CD4-positive, alpha-beta T cell treated with Interleukin-6 at 100 ng/mL for 8 hours (primary cell): ENCODE data around the gene CDC42BPB.

Experiments used
- DNase-seq: peaks from one replicate; pipeline ENCODE4 v3.0.0-alpha.2; 2020; ENCODE audit warnings: mixed read lengths, low spot score

CDC42BPB gene

DNA sequence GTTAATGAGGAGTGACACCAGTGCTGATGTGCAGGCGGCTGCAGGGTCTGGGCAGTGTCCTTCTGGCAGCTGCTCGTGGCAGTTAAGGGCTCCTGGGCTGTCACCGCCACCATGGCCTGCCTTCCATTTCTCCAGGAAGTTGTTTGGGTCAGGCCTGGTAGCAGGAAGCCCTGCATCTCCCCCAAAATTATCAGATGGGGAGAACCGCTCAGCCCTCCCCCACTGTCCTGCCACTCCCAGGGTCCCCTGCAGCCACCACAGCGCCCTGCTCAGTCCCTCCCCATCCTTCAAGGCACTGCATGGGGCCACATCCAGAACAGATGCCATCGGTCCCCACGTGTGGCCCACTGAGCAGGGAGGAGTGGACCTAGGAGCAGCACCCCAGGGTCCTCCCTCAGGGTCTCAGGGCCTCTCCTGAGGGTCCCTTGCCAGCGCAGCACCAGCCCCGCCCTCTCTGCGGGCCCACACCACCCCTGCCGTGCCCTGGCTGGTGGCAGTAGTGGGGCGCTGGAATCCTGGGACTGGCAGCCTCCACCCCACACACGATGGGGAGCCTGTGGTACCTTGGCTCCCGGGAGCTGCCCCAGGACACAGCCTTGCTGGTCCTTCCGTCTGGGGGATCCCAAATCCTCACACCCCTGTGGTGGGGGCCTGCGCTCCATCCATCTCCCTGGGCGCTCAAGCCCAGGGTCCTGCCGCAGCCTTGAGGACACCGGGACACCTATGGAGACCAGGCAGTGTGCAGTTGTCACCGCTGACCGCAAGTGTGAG lies 145.2 kb downstream of the CDC42BPB start:
- DNase-seq: no peak

DNA sequence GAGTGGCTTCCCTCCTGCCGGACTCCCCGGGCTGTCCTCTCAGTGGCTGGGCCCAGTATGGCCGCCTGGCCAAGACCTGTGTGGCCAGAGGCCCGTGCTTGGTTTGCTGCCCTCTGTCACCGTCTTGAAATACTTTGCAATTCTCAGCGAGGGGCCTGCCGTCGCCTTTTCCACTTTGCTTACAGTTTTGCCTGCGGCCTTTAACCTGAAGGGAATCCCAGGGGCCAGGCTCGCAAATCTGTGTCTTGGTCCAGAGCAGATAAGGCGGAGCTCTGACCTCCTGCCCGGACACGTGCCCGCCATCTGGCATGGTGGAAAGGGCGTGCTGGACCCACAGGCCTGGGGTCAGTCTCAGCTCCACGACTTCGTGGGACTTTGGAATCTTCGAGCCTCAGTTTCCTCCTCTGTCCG lies 145.8 kb downstream of the CDC42BPB start:
- DNase-seq: no peak

DNA sequence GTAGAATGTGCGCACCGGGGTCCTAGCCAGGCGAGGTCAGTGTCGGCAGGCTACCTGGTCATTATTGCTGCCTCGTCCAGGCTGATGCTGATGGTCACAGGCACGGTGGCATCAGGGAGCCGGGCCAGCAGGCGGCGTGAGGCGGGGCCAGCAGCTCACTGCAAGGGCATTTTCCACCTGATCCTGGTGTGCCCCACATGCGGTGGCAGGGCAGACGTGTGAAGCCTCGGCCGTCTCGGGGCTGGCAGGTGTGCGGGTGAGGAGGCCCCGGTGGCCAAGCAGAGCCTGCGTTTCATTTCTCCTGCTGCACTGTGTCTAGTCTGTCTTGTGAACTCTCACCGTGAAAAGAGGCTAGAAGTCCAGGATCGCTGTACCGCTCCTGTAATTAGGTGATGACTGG lies 146.9 kb downstream of the CDC42BPB start:
- no peak for DNase-seq

- DNase-seq: no peak
Observed at GRCh38 chr14:102909911-102910310, 147.4 kb downstream of the CDC42BPB start.

- DNase-seq: no peak
Observed at GRCh38 chr14:102909462-102909861, 147.9 kb downstream of the CDC42BPB start.

DNA sequence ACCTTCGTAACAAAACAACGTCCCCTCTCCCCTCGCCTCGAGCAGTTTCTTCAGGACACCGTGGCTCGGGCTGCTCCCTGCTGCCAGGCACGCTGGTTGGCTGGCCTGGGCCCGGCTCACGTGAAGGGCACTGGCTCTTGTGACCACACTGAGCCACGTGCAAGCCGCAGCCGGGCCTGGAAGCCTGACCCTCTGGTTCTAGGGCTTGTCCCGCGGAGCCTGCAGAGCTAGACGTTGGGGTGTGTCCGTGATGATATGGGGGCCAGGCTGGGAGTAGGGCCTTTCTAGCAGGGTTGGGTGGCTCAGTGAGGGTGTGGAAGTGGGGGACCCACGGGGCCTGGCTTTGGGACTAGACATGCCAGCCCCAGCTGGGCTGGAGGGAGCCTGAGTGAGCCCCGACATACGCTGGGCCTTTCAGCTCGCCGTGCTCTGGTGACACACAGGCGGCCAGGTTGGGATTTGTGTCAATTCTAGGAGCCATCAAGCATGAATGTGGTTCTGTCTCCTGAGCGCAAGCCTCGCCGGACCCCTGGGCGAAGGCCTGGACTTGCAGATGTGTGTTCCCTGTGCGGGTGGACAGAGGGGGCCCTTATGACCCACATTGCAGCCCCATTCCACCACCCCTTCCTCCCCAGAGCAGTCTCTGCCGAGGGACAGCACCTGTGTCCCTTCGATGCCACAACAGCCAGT lies 148.4 kb downstream of the CDC42BPB start:
- DNase-seq: no peak

DNA sequence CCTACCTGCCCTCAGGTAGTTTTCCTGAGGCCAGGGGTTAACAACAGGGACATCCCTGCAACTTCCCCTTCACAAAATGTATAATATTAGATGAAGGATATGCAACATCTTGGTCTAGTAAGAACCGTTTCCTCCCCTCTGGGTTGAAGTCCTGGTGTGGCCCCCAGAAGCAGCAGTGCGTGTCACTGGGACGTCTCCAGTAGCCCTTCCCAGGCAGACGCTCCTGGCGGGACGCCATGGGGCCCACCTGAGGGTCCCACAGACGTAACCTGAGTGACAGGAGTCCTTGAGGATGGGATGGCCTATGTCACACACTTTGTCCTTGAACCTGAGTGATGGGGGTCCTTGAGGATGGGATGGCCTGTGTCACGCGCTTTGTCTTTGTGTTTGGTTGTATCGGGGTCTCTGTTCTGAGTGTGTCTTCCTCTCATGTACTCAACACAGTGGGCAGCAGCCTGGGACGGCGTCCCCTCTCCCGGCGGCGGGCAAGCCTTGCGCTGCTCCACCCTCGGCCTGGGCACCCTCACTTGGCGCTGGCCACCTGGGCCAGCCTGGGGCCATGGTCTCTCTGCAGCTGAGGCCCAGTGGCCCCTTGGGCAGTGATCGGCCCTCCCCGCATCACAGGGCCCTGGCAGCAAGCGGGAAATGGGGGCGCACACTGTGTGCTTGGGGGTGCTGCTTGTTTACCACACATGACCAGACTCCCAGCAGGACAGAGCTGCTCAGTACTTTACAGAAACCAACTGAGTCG lies 149.2 kb downstream of the CDC42BPB start:
- DNase-seq: no peak

GRCh38 chr14:102907303-102907844 lies 150.0 kb downstream of the CDC42BPB start:
- no peak for DNase-seq

DNA sequence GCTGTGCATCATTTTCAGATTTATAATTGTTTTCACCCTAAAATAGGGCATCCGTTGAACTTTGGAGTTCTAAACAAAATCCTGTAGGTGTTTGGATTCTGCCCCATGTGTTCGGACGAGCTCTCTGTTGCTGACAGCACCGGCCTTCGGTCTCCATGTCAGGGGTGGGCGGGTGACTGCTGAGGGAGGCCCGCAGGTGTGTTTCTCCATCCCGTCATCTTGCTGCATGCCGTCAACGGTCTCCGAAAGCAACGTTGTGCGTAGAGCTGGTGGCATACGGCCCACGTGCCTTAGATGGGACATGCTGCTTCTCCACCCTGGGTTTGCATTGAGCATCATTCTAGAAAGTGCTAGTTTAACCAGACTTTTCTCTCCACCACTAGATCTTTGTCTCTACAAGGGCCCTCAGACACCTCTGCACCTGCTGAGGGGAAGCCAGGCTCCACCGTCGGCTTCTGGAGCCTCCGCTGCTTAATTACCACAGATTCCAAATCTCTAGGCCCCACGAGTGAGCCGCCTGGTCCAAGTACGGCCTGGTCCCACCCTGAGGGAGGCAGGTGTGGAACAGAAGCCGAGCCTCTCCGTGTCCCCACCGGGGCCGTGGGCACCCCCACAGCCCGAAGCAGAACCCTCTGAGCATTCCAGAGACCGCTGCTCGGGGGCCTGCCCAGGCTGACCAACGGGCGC lies 150.6 kb downstream of the CDC42BPB start:
- no peak for DNase-seq

GRCh38 chr14:102905116-102906108 lies 151.9 kb downstream of the CDC42BPB start:
- no peak for DNase-seq

GRCh38 chr14:102903889-102904512 lies 153.3 kb downstream of the CDC42BPB start:
- DNase-seq: no peak

DNA sequence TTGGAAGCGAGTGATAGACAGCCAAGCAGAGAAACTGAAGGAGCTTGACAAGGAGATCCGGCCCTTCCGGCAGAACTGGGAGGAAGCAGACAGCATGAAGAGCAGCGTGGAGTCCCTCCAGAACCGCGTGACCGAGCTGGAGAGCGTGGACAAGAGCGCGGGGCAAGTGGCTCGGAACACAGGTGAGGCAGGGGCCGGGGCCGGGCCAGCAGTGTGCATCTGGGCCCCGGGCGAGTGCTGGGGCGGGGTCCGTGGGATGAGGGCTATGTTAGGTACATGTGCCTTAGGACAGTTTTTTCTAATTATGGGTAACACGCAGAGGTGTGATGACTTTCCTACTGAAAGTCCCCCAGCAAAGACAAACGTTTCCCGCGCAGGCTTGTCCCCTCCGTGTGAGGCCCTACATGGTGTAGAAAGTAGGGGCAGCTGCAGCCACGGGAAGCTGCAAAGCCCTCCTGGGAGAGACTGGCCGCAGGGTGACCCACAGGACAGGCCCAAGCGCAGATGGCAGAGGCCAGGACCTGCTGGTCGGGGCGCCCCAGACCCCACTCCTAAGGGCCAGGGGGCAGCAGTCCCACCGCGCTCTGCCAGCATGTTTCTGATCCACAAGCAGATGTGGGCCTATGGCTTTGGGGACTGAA lies 154.0 kb downstream of the CDC42BPB start:
- no peak for DNase-seq

- DNase-seq: no peak
Observed at GRCh38 chr14:102902523-102903247, 154.7 kb downstream of the CDC42BPB start.

DNA sequence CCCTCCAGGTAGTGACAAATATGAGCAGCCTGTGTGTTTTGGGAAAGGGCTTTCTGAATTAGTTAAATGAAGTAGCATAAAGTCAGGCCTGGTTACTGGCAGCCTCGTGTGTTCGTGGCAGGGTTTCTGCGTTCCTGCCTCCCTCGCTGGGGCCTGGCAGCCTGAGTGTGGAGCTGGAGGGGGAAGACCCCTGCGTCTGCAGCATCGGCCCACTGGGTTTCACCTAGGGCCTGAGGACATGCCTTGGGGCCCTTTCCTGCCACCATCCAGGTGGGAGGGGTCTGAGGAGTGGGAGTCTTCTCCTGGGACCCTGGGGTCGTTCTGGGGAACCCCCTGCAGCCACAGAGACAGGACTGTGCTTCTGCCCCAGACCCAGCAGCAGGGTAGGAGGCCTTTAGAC lies 155.3 kb downstream of the CDC42BPB start:
- DNase-seq: no peak

DNA sequence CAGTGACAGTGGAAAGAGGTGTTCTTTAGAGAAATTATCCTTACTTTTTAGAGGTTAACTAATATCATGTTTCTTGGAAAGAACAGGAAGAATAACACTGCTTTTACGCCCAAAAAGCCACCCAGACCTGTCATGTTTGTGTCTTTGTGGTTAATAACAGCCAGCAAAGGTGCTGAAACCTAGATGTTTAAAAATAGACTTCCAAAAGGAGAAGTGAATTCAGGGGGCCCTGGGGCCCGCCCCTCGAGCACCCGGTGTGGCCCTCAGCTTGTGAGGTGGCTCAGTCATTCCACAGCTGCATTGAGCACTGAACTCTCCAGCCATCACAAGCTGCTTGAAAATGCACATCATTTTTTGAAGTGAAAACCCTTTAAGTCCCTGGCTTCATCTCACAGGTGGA lies 155.7 kb downstream of the CDC42BPB start:
- no peak for DNase-seq

GRCh38 chr14:102900631-102901571 lies 156.4 kb downstream of the CDC42BPB start:
- DNase-seq: no peak

- no peak for DNase-seq
Observed at GRCh38 chr14:102899516-102899900, 157.8 kb downstream of the CDC42BPB start.
